GM23248 (cell line): Measurements from ENCODE around the gene MED8.

Experiments used
- EZH2 ChIP-seq: fragments of 200-600 bp; sonication (generic); IDR thresholded peaks from 2 replicates; pipeline ENCODE4 v1.6.1; 2018; ENCODE audit warnings: antibody characterized with exemption, mild to moderate bottlenecking; ENCODE audit not compliant: insufficient read depth, poor library complexity, severe bottlenecking
- EZH2phosphoT487 ChIP-seq: fragments of 200-600 bp; sonication (generic); IDR thresholded peaks from 2 replicates; pipeline ENCODE4 v1.6.1; 2018; ENCODE audit warnings: antibody characterized with exemption, moderate library complexity, mild to moderate bottlenecking, low read depth; ENCODE audit not compliant: insufficient read depth

- TF ChIP-seq EZH2 (no peak), EZH2phosphoT487 (no peak)
Measured at GRCh38 chr1:43334453-43335205, 55.0 kb downstream of the MED8 start.
